Measurements from ENCODE around the gene CDC14B.

The CDC14B gene

DNA sequence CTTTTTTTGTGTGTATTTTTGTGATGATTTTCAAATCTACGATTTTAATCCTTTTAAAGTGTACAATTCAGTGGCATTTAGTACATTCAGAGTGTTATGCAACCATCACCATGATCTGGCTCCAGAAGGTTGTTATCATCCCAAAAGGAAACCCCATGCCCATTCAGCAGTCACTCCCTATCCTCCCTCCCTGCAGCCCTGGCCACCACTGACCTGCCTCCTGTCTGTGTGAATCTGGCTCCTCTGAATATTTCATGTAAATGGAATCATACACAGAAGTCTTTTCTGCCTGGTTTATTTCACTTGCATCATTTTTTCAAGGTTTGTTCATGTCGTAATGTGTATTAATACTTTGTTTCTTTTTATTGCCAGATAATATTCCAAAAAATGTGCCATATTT, 137.2 kb downstream of the CDC14B start:
- Histone ChIP-seq H3K27me3 (replicated peaks; ENCODE audit: control insufficient read depth, insufficient read depth, low read length) (no peaks in the 10 kb centered on the region), H3K4me3 (replicated peaks; ENCODE audit: low read depth, low read length) (no peak overlapping the region), H3K36me3 (ENCODE audit: control insufficient read depth, insufficient read depth, low read length) (no peaks in the 10 kb centered on the region)
- TF ChIP-seq, protein P1, sequence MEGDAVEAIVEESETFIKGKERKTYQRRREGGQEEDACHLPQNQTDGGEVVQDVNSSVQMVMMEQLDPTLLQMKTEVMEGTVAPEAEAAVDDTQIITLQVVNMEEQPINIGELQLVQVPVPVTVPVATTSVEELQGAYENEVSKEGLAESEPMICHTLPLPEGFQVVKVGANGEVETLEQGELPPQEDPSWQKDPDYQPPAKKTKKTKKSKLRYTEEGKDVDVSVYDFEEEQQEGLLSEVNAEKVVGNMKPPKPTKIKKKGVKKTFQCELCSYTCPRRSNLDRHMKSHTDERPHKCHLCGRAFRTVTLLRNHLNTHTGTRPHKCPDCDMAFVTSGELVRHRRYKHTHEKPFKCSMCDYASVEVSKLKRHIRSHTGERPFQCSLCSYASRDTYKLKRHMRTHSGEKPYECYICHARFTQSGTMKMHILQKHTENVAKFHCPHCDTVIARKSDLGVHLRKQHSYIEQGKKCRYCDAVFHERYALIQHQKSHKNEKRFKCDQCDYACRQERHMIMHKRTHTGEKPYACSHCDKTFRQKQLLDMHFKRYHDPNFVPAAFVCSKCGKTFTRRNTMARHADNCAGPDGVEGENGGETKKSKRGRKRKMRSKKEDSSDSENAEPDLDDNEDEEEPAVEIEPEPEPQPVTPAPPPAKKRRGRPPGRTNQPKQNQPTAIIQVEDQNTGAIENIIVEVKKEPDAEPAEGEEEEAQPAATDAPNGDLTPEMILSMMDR (IDR thresholded peaks at IDR 0.05; ENCODE audit: insufficient read depth, low read length, poor library complexity, severe bottlenecking), result no peak
- no peak for DNase-seq (ENCODE audit: extremely low read depth, insufficient read length)

DNA sequence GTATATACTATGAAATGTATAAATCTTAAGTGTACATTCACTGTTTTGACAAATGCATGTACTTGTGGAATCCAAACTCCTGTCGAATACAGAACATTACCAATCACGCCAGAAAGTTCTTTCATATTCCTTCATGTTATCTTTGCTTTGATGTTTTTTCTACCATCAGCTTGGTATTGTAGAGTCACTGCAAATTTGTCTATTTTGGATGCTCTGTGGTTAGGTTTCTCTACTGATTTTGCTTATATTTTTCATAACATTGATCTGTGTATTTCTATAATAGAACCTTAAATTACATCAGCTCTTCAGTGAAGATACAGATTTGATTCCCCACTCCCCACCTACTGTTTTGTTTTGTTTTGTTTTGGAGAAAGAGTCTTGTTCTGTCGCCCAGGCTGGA, 138.9 kb downstream of the CDC14B start:
- no peak for DNase-seq (ENCODE audit: extremely low read depth, insufficient read length)
- Histone ChIP-seq H3K4me3 (replicated peaks; ENCODE audit: low read depth, low read length) (no peak overlapping the region), H3K36me3 (ENCODE audit: control insufficient read depth, insufficient read depth, low read length) (no peaks in the 10 kb centered on the region), H3K27me3 (replicated peaks; ENCODE audit: control insufficient read depth, insufficient read depth, low read length) (no peaks in the 10 kb centered on the region)
- TF ChIP-seq, protein P1 (IDR thresholded peaks at IDR 0.05; ENCODE audit: insufficient read depth, low read length, poor library complexity, severe bottlenecking), result no peak

DNA sequence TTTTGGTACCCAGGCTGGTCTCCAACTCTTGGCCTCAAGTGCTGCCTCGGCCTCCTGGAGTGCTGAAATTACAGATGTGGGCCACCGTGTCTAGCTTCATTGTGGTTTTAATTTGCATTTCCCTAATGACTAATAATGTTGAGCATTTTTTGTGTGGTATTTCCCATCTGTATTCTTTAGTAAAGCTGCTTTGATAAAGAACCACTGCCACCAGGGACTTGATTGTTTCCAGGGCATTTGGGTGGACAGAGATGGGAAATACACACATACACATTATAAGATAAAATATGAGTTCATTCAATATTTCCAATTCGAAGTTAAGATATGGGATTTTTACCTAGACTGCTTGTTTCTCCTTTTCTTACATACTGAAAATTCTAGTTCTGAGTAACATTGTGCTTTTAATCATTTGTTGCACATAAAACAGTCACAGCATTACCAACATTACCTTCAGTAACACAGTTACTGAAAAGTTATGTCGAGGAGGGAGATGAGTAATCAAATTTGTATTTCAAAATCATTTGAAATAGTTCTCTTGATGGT, 140.7 kb downstream of the CDC14B start:
- TF ChIP-seq, protein P1 (IDR thresholded peaks at IDR 0.05; ENCODE audit: insufficient read depth, low read length, poor library complexity, severe bottlenecking), result no peak
- no peaks in the 10 kb centered on the region for H3K36me3 ChIP-seq (ENCODE audit: control insufficient read depth, insufficient read depth, low read length)
- H3K27me3 ChIP-seq (replicated peaks; ENCODE audit: control insufficient read depth, insufficient read depth, low read length), result no peaks in the 10 kb centered on the region
- peak; percentile 63 for DNase-seq (ENCODE audit: extremely low read depth, insufficient read length)
- no peak overlapping the region for H3K4me3 ChIP-seq (replicated peaks; ENCODE audit: low read depth, low read length)

DNA sequence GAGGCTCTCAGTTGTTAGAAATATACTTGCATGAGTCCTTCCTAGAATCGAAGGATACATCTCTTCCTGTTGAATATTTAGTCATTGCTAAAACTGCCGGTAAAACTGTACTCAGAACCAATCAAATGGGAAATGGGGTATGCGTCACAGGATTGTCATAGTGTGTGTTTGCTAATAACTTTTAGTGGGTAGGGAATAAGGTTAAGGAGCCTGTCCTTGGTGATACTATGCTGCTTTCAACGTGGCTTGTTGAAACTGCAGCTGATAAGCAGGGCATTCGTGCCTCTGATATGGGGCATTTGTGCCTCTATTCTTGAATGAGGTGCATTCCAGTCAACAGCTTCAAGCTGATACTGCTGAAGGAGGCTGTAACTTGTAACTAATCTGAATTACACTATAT, 143.1 kb downstream of the CDC14B start:
- Histone ChIP-seq H3K27me3 (replicated peaks; ENCODE audit: control insufficient read depth, insufficient read depth, low read length) (no peaks in the 10 kb centered on the region), H3K36me3 (ENCODE audit: control insufficient read depth, insufficient read depth, low read length) (no peaks in the 10 kb centered on the region), H3K4me3 (replicated peaks; ENCODE audit: low read depth, low read length) (no peak overlapping the region)
- TF ChIP-seq, protein P1 (IDR thresholded peaks at IDR 0.05; ENCODE audit: insufficient read depth, low read length, poor library complexity, severe bottlenecking), result no peak
- DNase-seq (ENCODE audit: extremely low read depth, insufficient read length), result no peak

DNA sequence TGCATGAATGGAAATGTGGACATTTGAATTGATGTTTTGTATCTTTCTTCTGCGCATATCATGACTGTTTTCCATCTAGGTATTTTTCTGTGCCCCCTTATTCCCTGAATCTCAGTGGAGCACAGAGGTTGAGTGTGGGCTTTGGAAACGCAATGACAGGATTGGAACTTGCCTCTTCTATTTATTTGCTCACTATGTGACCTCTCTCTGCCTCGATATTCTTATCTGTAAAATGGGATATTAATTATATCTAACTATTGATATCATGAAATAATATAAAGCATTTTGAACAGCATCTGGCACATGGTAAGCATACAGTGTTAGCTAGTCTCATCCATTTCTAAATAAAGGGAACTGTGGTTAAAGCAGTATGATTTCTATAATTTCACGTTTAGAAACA, 143.6 kb downstream of the CDC14B start:
- TF ChIP-seq, protein P1 (IDR thresholded peaks at IDR 0.05; ENCODE audit: insufficient read depth, low read length, poor library complexity, severe bottlenecking), result no peak
- no peaks in the 10 kb centered on the region for H3K36me3 ChIP-seq (ENCODE audit: control insufficient read depth, insufficient read depth, low read length)

DNA sequence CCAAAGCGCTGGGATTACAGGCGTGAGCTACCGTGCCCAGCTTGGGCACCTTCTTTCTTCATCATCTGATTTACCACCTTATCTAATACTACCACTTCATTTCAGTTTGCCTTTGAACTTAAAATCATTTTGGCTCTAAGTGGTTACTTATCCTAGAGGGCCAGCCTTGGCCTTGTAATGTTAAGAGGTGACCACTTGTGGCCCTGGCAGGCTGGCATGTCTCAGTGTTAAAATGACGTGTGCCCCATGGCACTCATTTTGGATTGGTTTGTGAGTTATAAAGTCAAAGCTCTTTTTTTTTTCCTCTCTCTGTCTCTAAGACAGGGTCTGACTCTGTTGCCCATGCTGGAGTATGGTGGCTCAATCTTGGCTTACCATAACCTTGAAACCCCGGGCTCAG, 151.9 kb downstream of the CDC14B start:
- Histone ChIP-seq H3K36me3 (ENCODE audit: control insufficient read depth, insufficient read depth, low read length) (no peaks in the 10 kb centered on the region), H3K27me3 (replicated peaks; ENCODE audit: control insufficient read depth, insufficient read depth, low read length) (no peaks in the 10 kb centered on the region), H3K4me3 (replicated peaks; ENCODE audit: low read depth, low read length) (no peak overlapping the region)
- TF ChIP-seq, protein P1 (IDR thresholded peaks at IDR 0.05; ENCODE audit: insufficient read depth, low read length, poor library complexity, severe bottlenecking), result no peak
- no peak for DNase-seq (ENCODE audit: extremely low read depth, insufficient read length)

More for the DNA sequence above, 143.6 kb downstream of the CDC14B start:
- DNase-seq (ENCODE audit: extremely low read depth, insufficient read length), result no peak
- no peaks in the 10 kb centered on the region for H3K27me3 ChIP-seq (replicated peaks; ENCODE audit: control insufficient read depth, insufficient read depth, low read length)
- H3K4me3 ChIP-seq (replicated peaks; ENCODE audit: low read depth, low read length), result no peak overlapping the region
